Heart left ventricle (tissue), 13 donors: ENCODE data around the gene DRC1.

Experiments used
- CTCF ChIP-seq, 12 donors: fragments of 200-600 bp; sonication (generic) in 4 of 12; IDR thresholded peaks; one replicate each; pipeline versions ENCODE4 v1.5.0 to v1.8.0; 2018 to 2022; ENCODE audit warnings: antibody characterized with exemption in 12 of 12, mild to moderate bottlenecking in 5 of 12
- POLR2A ChIP-seq, 2 donors: fragments of 450-650 bp; IDR thresholded peaks; one replicate each; pipeline ENCODE4 v1.6.1; 2017; ENCODE audit warnings: antibody characterized with exemption in 2 of 2, mild to moderate bottlenecking in 2 of 2, moderate library complexity in 2 of 2
- donor health status: ischemic (EF 13 %, LVEDD 7.1; RV severe dilation, severe dysfunction).
- donor health status: DM: no; HTN: yes; CAD: no.
- donor health status: DM: no; HTN: no; CAD: no.
- donor health status: ischemic (EF 25% LVEDD 6.9; RV normal size, moderate dysfunction).
- donor health status: ischemic (EF 25% LVEDD 5.7; RV mildly dilated, moderate dysfunction).
- donor health status: ischemic (EF 35%, LVEDD 5.7; RV mildly dilated, moderate dysfunction).
- donor health status: nonischemic (EF 11% LVEDD 7.7; RV severe dilation, severe dysfunction).
- donor health status: DM: yes; HTN: yes; CAD: no.
- donor health status: PGD.
- donor health status: ischemic (EF 29% LVEDD 5.4; RV normal size, mild dysfunction).
- donor health status: nonischemic (EF 23%, LVEDD 6.1; RV moderate dilation, normal function).

GRCh38 chr2:26462511-26463243 lies 61.0 kb downstream of the DRC1 start:
- TF ChIP-seq CTCF (IDR thresholded peaks at IDR 0.05): peak in 11 of 12 donors; percentile 27 to 58 (median 44)
- no peak for TF ChIP-seq POLR2A (IDR thresholded peaks at IDR 0.05)
